ENCODE data around the gene FOXA1.

FOXA1 gene

DNA sequence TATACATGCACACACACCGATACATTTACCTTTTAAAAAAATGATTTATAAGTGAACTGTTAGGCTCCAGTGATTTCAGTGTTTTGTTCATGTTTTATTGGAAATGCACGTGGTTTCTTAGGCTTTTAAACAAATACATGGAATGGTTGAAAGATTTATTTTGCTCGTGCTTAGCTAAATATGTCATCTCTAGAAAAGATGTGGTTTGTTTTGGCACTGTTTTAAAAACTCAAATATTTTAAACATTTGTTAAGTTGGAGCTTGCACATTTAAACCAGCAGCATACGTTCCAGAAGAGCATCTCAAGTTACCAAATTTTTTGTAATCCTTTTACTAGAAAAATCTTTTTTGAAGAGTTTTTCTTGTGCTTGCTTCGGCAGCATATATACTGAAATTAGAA is 44.5 kb downstream of the FOXA1 start:
- peak; percentile 23 for DNase-seq (ENCODE audit: extremely low read depth, low read depth)
- TF ChIP-seq CTCF (IDR thresholded peaks at IDR 0.05; ENCODE audit: low read depth, low read length): no peak

DNA sequence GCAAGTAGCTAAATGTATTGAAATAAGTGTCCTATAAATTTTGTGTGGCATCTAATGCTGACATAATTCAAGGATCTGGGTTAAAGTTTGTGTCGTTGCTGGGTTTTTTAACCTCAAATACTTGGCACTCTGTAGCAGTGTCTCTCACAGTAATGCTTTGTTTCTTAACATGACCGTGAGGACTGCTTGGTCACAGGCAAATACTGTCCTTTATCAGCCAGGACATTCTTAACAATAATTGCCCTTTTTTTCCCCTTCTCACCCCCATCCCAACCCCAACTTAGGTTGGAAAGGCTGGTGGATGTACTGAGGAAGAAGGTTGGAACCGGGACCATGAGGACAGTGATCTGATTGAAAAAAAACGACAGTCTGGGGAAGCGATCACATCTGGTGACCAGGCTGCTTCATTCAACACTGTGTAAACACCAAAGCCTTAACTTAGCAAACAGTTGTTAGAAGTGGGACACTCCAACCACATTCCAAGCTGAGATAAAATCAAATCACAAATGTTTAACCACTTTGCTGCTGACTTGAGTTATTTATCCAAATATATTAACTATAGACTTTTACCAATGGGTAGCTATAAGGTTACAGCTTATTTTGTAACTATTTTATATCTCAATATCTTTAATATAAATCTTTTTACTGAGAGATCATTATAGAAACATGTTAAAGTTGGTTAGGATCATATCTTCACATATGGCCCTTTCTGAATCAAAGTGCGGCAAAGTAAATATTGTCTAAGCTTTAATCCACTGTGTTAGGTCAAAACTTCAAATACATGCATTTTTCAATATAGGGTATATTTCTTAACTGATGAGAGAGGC is 48.2 kb downstream of the FOXA1 start:
- no peak for DNase-seq (ENCODE audit: extremely low read depth, low read depth)

DNA sequence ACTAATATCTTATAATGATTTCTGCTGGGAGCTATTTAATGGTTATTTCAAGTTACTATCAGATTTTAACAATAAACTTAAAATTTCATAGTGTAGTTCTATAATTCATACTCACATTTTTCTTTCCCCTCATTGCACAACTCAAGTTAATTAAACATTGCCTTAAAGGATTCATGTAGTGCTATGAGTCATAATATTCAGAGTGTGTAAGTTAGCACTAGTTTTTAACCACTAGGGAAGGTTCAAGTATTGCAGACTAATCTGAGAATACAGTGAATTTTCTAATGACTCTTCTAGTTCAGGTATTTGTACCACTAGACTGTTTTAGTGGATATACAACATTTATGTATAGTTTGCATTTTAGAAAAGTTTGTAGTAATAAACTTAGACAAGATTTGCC is 49.9 kb downstream of the FOXA1 start:
- no peak for TF ChIP-seq CTCF (IDR thresholded peaks at IDR 0.05; ENCODE audit: low read depth, low read length)
- DNase-seq (ENCODE audit: extremely low read depth, low read depth): no peak

More for the DNA sequence above, 48.2 kb downstream of the FOXA1 start:
- TF ChIP-seq CTCF (IDR thresholded peaks at IDR 0.05; ENCODE audit: low read depth, low read length): no peak

DNA sequence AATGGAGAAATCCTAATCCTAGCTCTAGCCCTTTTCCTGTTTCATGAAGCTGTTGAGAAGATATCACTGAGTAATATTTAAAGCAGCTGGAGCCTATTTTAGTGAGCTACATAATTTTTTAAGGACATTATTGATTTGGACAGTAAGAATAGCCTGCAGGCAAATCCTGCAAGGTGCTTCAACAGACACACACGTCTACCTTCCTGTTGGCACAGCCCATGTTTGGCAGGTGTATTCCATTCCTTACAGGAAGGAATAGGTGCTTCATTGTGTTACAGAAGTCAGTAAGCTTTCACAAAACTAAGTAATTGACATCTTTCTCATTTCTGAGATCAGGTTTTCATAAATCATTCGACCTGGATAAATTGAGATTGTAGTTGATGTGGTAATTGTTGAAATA is 50.6 kb downstream of the FOXA1 start:
- no peak for DNase-seq (ENCODE audit: extremely low read depth, low read depth)
- no peak for TF ChIP-seq CTCF (IDR thresholded peaks at IDR 0.05; ENCODE audit: low read depth, low read length)

- DNase-seq (ENCODE audit: extremely low read depth, low read depth): no peak
- no peak for TF ChIP-seq CTCF (IDR thresholded peaks at IDR 0.05; ENCODE audit: low read depth, low read length)
Observed at GRCh38 chr14:37539992-37540391, 55.1 kb downstream of the FOXA1 start.
